GM12878 (cell line): ENCODE data around the gene ATP6V1A. TPM values are rescaled to one million over a fixed set of nuclear protein-coding genes. Genes with fewer than 3 reads are reported as not detected.
A peak's percentile ranks its signal among the peaks of the same experiment; 100 is the strongest.

Experiments
- BRCA1 ChIP-seq: IDR thresholded peaks from 2 replicates; pipeline ENCODE4 v1.6.1; 2011; ENCODE audit warnings: low read depth, low read length, improper control_type of control experiment
- EED ChIP-seq: sonication (generic); IDR thresholded peaks from 2 replicates; pipeline ENCODE4 v1.6.1; 2016; ENCODE audit warnings: antibody characterized with exemption, low read depth
- EGR1 ChIP-seq, 2 experiments: IDR thresholded peaks; 1 replicate in 1 of 2; 2 replicates in 1 of 2; pipeline ENCODE4 v1.6.1; 2011 to 2012; ENCODE audit warnings: low read depth in 2 of 2, low read length in 2 of 2, borderline replicate concordance in 1 of 2, mild to moderate bottlenecking in 1 of 2, moderate library complexity in 1 of 2
- IRF5 ChIP-seq: fragments of 450-650 bp; IDR thresholded peaks from 2 replicates; pipeline ENCODE4 v1.6.1; 2017; ENCODE audit warnings: borderline replicate concordance
- MTA2 ChIP-seq: fragments of 450-650 bp; IDR thresholded peaks from 2 replicates; pipeline ENCODE4 v1.6.1; 2016; ENCODE audit warnings: low read depth, mild to moderate bottlenecking, moderate library complexity
- NR2C2 ChIP-seq: IDR thresholded peaks from 2 replicates; pipeline ENCODE4 v1.6.1; 2011; ENCODE audit warnings: borderline replicate concordance, low read depth; ENCODE audit not compliant: control insufficient read depth, insufficient read length
- RB1 ChIP-seq: fragments of 450-650 bp; formaldehyde crosslinking; IDR thresholded peaks from 2 replicates; pipeline ENCODE4 v1.6.1; 2017; ENCODE audit warnings: mild to moderate bottlenecking, borderline replicate concordance
- RELA ChIP-seq: fragments of 450-650 bp; IDR thresholded peaks from 2 replicates; pipeline ENCODE4 v1.8.0; 2014; ENCODE audit warnings: borderline replicate concordance; ENCODE audit not compliant: partially characterized antibody
- RELB ChIP-seq: fragments of 450-650 bp; IDR thresholded peaks from 2 replicates; pipeline ENCODE4 v1.6.1; 2017; ENCODE audit warnings: low read depth, mild to moderate bottlenecking, moderate library complexity
- SPI1 ChIP-seq: IDR thresholded peaks from 2 replicates; pipeline ENCODE4 v1.6.1; 2011; ENCODE audit warnings: low read depth, mild to moderate bottlenecking, low read length, moderate library complexity, borderline replicate concordance; ENCODE audit not compliant: insufficient read depth
- SRF ChIP-seq, 2 experiments: IDR thresholded peaks; 2 replicates each; pipeline ENCODE4 v1.6.1; 2011; ENCODE audit warnings: low read depth in 2 of 2, low read length in 2 of 2, mild to moderate bottlenecking in 1 of 2, moderate library complexity in 1 of 2
- ZBTB33 ChIP-seq: fragments of 450-650 bp; IDR thresholded peaks from 2 replicates; pipeline ENCODE4 v1.6.1; 2017; ENCODE audit warnings: mild to moderate bottlenecking
- ZBTB4 ChIP-seq: fragments of 450-650 bp; formaldehyde crosslinking; IDR thresholded peaks from 2 replicates; pipeline ENCODE4 v1.4.0; 2022; ENCODE audit warnings: mild to moderate bottlenecking, moderate library complexity
- ZBTB40 ChIP-seq: fragments of 450-650 bp; IDR thresholded peaks from 2 replicates; pipeline ENCODE4 v1.6.1; 2016; ENCODE audit warnings: mild to moderate bottlenecking, moderate library complexity, borderline replicate concordance
- polyA plus RNA-seq, 11 experiments: library from polyadenylated mRNA; depleted of rRNA in 4 of 11; unstranded in 6 of 11; stranded (reverse) in 5 of 11; fragments of >200 nt; fragmentation: Nextera tagmentation in 4 of 11; fragmentation: Illumina TruSeq in 1 of 11; extraction: Ambion mirVana in 4 of 11; extraction: Trizol in 1 of 11; gene quantifications; 1 replicate in 1 of 11; 2 replicates in 10 of 11; pipeline versions ENCODE4 v1.2.1 to v1.2.3, GENCODE V29; 2011 to 2016; ENCODE audit warnings: inconsistent platforms in 2 of 11, missing spikeins in 2 of 11, low read depth in 1 of 11
- total RNA-seq, 4 experiments: library from RNA; depleted of rRNA in 3 of 4; stranded (reverse); fragments of >200 nt in 3 of 4; fragmentation: Illumina TruSeq in 1 of 4; extraction: Trizol in 1 of 4; gene quantifications; 2 replicates each; pipeline versions ENCODE4 v1.2.1 to v1.2.3, GENCODE V29; 2013 to 2021

ATP6V1A gene
- total and polyA plus RNA-seq, 10 of the 15 experiments (the other 5 are each of a cell fraction or from before 2014, with no cell fraction given) = 22.4 to 65.8 (median 47.7) TPM

DNA sequence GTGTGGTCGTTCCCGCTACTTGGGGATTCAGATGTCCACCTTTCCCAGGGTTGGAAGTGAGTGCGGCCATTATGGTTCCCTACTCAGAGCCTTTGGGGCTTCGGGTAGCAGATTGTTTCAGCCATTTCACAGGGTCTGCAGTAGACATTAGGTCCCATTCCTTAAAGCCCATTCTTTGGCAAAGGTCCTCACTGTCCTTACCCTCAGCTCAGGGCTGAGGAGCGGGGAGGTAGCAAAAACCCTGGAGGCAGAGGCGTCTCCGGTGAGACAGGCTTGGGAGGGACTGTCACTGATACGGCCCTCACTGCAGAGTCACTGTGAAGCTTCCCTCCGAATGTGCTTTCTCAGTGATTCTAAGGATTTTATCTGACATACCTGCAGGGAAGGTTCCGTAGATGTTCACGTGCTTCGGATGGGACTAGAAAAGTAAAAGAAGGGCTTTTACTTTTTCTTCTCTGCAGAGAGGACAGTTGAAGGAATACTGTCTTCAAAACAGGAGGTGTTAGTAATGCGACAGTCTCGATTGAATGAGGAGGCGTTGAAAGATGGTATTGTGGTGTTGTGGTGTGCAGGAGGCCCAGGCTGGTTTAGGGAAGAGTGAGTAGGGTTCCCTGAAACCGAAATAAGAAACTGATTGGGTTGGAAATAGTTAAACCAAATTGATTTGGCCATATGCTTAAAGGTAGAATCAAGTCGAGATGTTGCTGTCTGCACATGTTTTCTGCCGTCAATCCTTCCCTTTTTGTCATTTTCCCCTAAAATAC, 630 bp downstream of the ATP6V1A start (continued):
- TF ChIP-seq ZBTB4 (CRISPR knock-in tag) = no peak
- TF ChIP-seq BRCA1 = no peak
- peak; percentile 75 for TF ChIP-seq EED
- peak; percentile 26; the same call in 1 of the 2 replicates for TF ChIP-seq SPI1
- TF ChIP-seq ZBTB33 = no peak
- TF ChIP-seq SRF (IDR thresholded peaks at IDR 0.05; ENCODE audit: low read depth in 2 of 2, low read length in 2 of 2) = no peak
- no peak for TF ChIP-seq NR2C2
- peak; percentile 70 for TF ChIP-seq RELB
- peak; percentile 34; the same call in 1 of the 2 replicates for TF ChIP-seq IRF5
- TF ChIP-seq RELA = no peak
- TF ChIP-seq MTA2 = no peak; the same call in none of the 2 replicates
- TF ChIP-seq ZBTB40 = no peak
- 0 out of 2 replicates have a peak, but pooled peaks have one; percentile 10 for TF ChIP-seq RB1
- TF ChIP-seq EGR1 (IDR thresholded peaks at IDR 0.05; ENCODE audit: borderline replicate concordance in 1 of 2, low read depth in 2 of 2, low read length in 2 of 2) = no peak
